ENCODE data around the gene HMGCS2.

The HMGCS2 gene

DNA sequence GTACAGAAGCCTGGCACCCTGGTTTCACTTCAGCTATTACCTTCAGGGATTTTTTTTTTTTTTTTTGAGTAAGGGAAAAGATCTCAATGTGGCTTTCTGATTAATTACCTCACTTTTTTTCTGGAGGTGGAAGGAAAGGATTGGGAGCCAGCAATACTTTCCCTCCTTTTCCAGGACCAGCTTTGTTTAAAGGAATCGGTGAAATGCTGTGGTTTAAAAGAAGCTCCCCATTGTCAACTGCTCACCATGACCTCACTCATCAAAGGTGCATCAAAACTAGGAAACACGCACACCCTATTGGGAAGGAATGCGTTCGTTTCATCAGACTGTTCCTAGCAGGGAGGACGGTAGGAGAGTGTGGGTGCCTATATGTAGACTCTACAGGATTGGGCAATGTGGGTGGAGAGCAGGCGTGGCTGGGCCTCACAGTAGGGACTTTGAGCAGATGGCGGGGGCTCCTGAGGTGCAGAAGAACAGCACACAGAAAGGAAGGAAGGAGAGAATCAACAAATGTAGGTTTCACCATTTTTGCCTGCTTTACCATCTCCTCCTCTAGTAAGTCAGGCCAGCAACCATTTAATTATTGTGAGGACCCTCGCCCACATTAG, 44.0 kb downstream of the HMGCS2 start:
- no peaks in the 10 kb centered on the region for H3K9me3 ChIP-seq (ENCODE audit: low read depth, low read length)
- H3K27ac ChIP-seq, result no peak overlapping the region
- H3K9ac ChIP-seq (ENCODE audit: insufficient read length), result no peak overlapping the region
- no peak for DNase-seq (ENCODE audit: low read depth, low spot score)
- no peak for TF ChIP-seq EZH2 (IDR thresholded peaks at IDR 0.05)
- TF ChIP-seq POLR2AphosphoS5 (IDR thresholded peaks at IDR 0.05; ENCODE audit: borderline replicate concordance, low read depth, low read length), result no peak
- no peak for TF ChIP-seq FOXP2 (optimal IDR thresholded peaks at IDR 0.05; ENCODE audit: control extremely low read depth, extremely low read length, insufficient read depth)
- peaks cover 98% of the 10 kb centered on the region for H3K36me3 ChIP-seq (ENCODE audit: insufficient read depth, low read length)
- H3K4me3 ChIP-seq, result no peak overlapping the region

DNA sequence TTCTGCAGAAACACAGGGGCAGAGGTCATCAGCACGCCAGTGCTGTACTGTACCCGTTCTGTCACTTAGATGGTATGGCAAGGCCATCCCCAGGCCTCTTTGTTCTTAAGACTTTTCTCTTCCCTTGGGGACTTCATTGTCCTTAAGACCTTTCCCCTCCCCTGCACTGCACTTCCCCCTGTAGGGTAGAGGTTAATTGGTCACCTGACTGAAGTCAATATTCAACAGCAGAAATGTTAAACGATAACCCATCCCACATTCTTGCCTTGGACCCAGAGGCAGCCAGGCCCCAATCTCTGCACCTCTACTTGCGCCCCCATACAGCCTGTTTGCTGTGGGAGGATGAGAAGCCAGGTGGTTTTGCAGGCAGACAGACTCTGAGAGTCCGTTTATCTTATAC, 46.8 kb downstream of the HMGCS2 start:
- Histone ChIP-seq H3K27ac (no peak overlapping the region), H3K9ac (ENCODE audit: insufficient read length) (no peak overlapping the region), H3K9me3 (ENCODE audit: low read depth, low read length) (no peaks in the 10 kb centered on the region), H3K4me3 (no peak overlapping the region), H3K36me3 (ENCODE audit: insufficient read depth, low read length) (peaks cover 98% of the 10 kb centered on the region)
- no peak for TF ChIP-seq EZH2 (IDR thresholded peaks at IDR 0.05)
- no peak for TF ChIP-seq POLR2AphosphoS5 (IDR thresholded peaks at IDR 0.05; ENCODE audit: borderline replicate concordance, low read depth, low read length)
- no peak for TF ChIP-seq FOXP2 (optimal IDR thresholded peaks at IDR 0.05; ENCODE audit: control extremely low read depth, extremely low read length, insufficient read depth)
- no peak for DNase-seq (ENCODE audit: low read depth, low spot score)

DNA sequence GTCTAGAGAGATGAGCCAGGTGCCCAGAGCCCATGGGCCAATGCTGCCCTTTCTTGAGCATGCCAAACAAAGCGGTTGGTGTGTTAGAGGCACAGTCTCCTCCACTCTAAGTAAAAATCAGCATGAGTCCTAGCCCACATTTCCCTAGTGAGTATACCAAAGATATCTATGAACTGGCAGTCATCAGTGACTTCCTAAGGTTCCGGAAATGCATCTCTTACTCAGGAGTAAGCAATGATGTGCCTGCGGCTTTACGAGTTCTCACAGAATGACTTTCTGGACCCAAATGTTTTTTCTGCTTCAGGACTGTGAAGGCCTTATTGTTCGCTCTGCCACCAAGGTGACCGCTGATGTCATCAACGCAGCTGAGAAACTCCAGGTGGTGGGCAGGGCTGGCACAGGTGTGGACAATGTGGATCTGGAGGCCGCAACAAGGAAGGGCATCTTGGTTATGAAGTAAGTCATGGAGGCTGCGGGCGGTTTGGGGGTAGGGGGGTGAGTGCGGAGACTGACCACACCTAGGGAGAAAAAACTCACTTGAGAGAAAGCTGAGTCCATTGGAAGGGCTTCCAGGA, 47.8 kb downstream of the HMGCS2 start:
- H3K4me3 ChIP-seq, result no peak overlapping the region
- H3K9me3 ChIP-seq (ENCODE audit: low read depth, low read length), result no peaks in the 10 kb centered on the region
- no peak for DNase-seq (ENCODE audit: low read depth, low spot score)
- H3K36me3 ChIP-seq (ENCODE audit: insufficient read depth, low read length), result peaks cover 97% of the 10 kb centered on the region
- TF ChIP-seq EZH2 (IDR thresholded peaks at IDR 0.05), result no peak
- H3K27ac ChIP-seq, result no peak overlapping the region
- H3K9ac ChIP-seq (ENCODE audit: insufficient read length), result no peak overlapping the region

GRCh38 chr1:119718972-119719371, 49.7 kb downstream of the HMGCS2 start:
- no peak overlapping the region for H3K9ac ChIP-seq (ENCODE audit: insufficient read length)
- no peak overlapping the region for H3K27ac ChIP-seq
- no peak for DNase-seq (ENCODE audit: low read depth, low spot score)
- H3K9me3 ChIP-seq (ENCODE audit: low read depth, low read length), result no peaks in the 10 kb centered on the region
- no peak overlapping the region for H3K4me3 ChIP-seq
- no peak for TF ChIP-seq POLR2AphosphoS5 (IDR thresholded peaks at IDR 0.05; ENCODE audit: borderline replicate concordance, low read depth, low read length)
- TF ChIP-seq EZH2 (IDR thresholded peaks at IDR 0.05), result no peak
- no peak for TF ChIP-seq FOXP2 (optimal IDR thresholded peaks at IDR 0.05; ENCODE audit: control extremely low read depth, extremely low read length, insufficient read depth)
- peaks cover 96% of the 10 kb centered on the region for H3K36me3 ChIP-seq (ENCODE audit: insufficient read depth, low read length)

DNA sequence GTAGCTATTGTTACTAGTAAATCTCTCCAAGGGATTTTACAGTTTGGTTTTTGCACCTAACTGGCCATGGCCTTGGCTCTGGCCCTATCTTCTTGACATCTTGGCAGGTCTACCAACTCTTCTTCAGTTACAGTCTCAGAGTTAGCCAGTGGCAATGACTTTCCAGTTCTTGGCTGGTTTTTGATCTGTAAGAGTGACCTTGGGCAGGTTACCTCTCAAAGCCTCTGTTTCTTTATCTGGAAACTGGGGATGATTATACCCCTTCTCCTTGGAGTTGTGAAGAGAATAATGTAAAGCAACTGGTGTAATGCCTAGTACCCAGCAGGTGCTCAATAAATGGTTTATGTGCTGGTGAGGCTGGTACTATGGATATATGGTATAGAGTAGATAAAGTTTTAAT, 50.3 kb downstream of the HMGCS2 start:
- TF ChIP-seq POLR2AphosphoS5 (IDR thresholded peaks at IDR 0.05; ENCODE audit: borderline replicate concordance, low read depth, low read length), result no peak
- no peak for TF ChIP-seq EZH2 (IDR thresholded peaks at IDR 0.05)
- TF ChIP-seq FOXP2 (optimal IDR thresholded peaks at IDR 0.05; ENCODE audit: control extremely low read depth, extremely low read length, insufficient read depth), result no peak
- Histone ChIP-seq H3K36me3 (ENCODE audit: insufficient read depth, low read length) (peaks cover 96% of the 10 kb centered on the region), H3K9ac (ENCODE audit: insufficient read length) (no peak overlapping the region), H3K9me3 (ENCODE audit: low read depth, low read length) (no peaks in the 10 kb centered on the region), H3K27ac (no peak overlapping the region), H3K4me3 (no peak overlapping the region)
- DNase-seq (ENCODE audit: low read depth, low spot score), result no peak

- H3K36me3 ChIP-seq (ENCODE audit: insufficient read depth, low read length), result peaks cover 75% of the 10 kb centered on the region
- no peaks in the 10 kb centered on the region for H3K9me3 ChIP-seq (ENCODE audit: low read depth, low read length)
- no peak; the same call in 1 of the 2 replicates for TF ChIP-seq POLR2AphosphoS5 (IDR thresholded peaks at IDR 0.05; ENCODE audit: borderline replicate concordance, low read depth, low read length)
- no peak for TF ChIP-seq EZH2 (IDR thresholded peaks at IDR 0.05)
- no peak for TF ChIP-seq FOXP2 (optimal IDR thresholded peaks at IDR 0.05; ENCODE audit: control extremely low read depth, extremely low read length, insufficient read depth)
- H3K27ac ChIP-seq, result peak overlapping the region; percentile 43; the same call in 1 of the 2 replicates
- no peak for DNase-seq (ENCODE audit: low read depth, low spot score)
- H3K4me3 ChIP-seq, result peak overlapping the region; percentile 94
- H3K9ac ChIP-seq (ENCODE audit: insufficient read length), result peak overlapping the region; percentile 48
Measured at GRCh38 chr1:119715542-119715941, 53.2 kb downstream of the HMGCS2 start.

DNA sequence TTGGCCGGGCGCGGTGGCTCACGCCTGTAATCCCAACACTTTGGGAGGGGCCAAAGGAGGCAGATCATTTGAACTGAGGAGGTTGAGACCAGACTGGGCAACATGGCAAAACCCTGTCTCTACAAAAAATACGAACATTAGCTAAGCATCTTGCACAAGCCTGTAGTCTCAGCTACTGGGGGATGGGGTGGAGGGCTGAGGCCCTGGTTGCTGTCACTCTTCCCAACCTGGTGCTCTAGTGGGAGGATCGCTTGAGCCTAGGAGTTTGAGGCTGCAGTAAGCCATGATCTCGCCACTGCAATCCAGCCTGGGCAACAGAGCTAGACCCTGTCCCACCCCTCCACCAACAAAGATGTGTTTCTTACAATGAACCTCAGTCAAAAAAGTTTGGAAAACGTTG, 54.1 kb downstream of the HMGCS2 start:
- H3K4me3 ChIP-seq, result peak overlapping the region; percentile 94
- peak overlapping the region; percentile 98 for H3K9ac ChIP-seq (ENCODE audit: insufficient read length)
- no peak for DNase-seq (ENCODE audit: low read depth, low spot score)
- H3K27ac ChIP-seq, result 0 out of 2 replicates have a peak overlapping the region, but pooled peaks have one; percentile 1
- peaks cover 65% of the 10 kb centered on the region for H3K36me3 ChIP-seq (ENCODE audit: insufficient read depth, low read length)
- no peak for TF ChIP-seq EZH2 (IDR thresholded peaks at IDR 0.05)
- no peak for TF ChIP-seq POLR2AphosphoS5 (IDR thresholded peaks at IDR 0.05; ENCODE audit: borderline replicate concordance, low read depth, low read length)
- TF ChIP-seq FOXP2 (optimal IDR thresholded peaks at IDR 0.05; ENCODE audit: control extremely low read depth, extremely low read length, insufficient read depth), result no peak
- H3K9me3 ChIP-seq (ENCODE audit: low read depth, low read length), result no peaks in the 10 kb centered on the region

- Histone ChIP-seq H3K9me3 (ENCODE audit: low read depth, low read length) (no peaks in the 10 kb centered on the region), H3K4me3 (peak overlapping the region; percentile 94), H3K27ac (peak overlapping the region; percentile 96), H3K9ac (ENCODE audit: insufficient read length) (peak overlapping the region; percentile 98), H3K36me3 (ENCODE audit: insufficient read depth, low read length) (peaks cover 59% of the 10 kb centered on the region)
- TF ChIP-seq POLR2AphosphoS5 (IDR thresholded peaks at IDR 0.05; ENCODE audit: borderline replicate concordance, low read depth, low read length), result 0 out of 2 replicates have a peak, but pooled peaks have one; percentile 4
- no peak for TF ChIP-seq FOXP2 (optimal IDR thresholded peaks at IDR 0.05; ENCODE audit: control extremely low read depth, extremely low read length, insufficient read depth)
- no peak for TF ChIP-seq EZH2 (IDR thresholded peaks at IDR 0.05)
- DNase-seq (ENCODE audit: low read depth, low spot score), result no peak
Measured at GRCh38 chr1:119713749-119714456, 54.8 kb downstream of the HMGCS2 start.

Data from SK-N-MC (cell line).